Brain pericyte (primary cell): Measurements from ENCODE around the gene FRMD8.

Source experiments
- DNase-seq: peaks from one replicate; pipeline ENCODE4 v3.0.0-alpha.2; 2012; ENCODE audit warnings: low read depth, low spot score

Gene FRMD8

GRCh38 chr11:65392899-65393298 is 6.5 kb downstream of the FRMD8 start:
- no peak for DNase-seq

GRCh38 chr11:65393513-65394079 is 7.2 kb downstream of the FRMD8 start:
- no peak for DNase-seq

- DNase-seq = no peak
These were observed 7.7 kb downstream of the FRMD8 start for GRCh38 chr11:65394125-65394536.

GRCh38 chr11:65395961-65396530 is 9.6 kb downstream of the FRMD8 start:
- DNase-seq = no peak

GRCh38 chr11:65396769-65397745 is 10.6 kb downstream of the FRMD8 start:
- DNase-seq = no peak

GRCh38 chr11:65398362-65398910 is 12.0 kb downstream of the FRMD8 start:
- no peak for DNase-seq

- DNase-seq = no peak
These were observed 12.8 kb downstream of the FRMD8 start for GRCh38 chr11:65399249-65399648.

- DNase-seq = no peak
These were observed 13.4 kb downstream of the FRMD8 start for GRCh38 chr11:65399845-65400244.

- DNase-seq = no peak
These were observed 14.1 kb downstream of the FRMD8 start for GRCh38 chr11:65400307-65401072.

GRCh38 chr11:65401073-65401802 is 14.8 kb downstream of the FRMD8 start:
- no peak for DNase-seq

- no peak for DNase-seq
These were observed 15.4 kb downstream of the FRMD8 start for GRCh38 chr11:65401803-65402248.

- DNase-seq = no peak
These were observed 16.4 kb downstream of the FRMD8 start for GRCh38 chr11:65402790-65403189.

- DNase-seq = no peak
These were observed 17.2 kb downstream of the FRMD8 start for GRCh38 chr11:65403607-65404121.

- DNase-seq = no peak
These were observed 17.8 kb downstream of the FRMD8 start for GRCh38 chr11:65404210-65404609.

GRCh38 chr11:65404638-65405339 is 18.4 kb downstream of the FRMD8 start:
- no peak for DNase-seq

- no peak for DNase-seq
These were observed 24.7 kb downstream of the FRMD8 start for GRCh38 chr11:65410936-65411680.

GRCh38 chr11:65411681-65412070 is 25.2 kb downstream of the FRMD8 start:
- DNase-seq = no peak

- no peak for DNase-seq
These were observed 26.0 kb downstream of the FRMD8 start for GRCh38 chr11:65412271-65413076.
